KMS-11 (cell line): Measurements from ENCODE around the gene CMIP.

Experiments
- H2AFZ ChIP-seq: fragments of 200-600 bp; sonication (generic); 2 replicates; pipeline ENCODE4 v1.6.1; 2016; ENCODE audit warnings: antibody characterized with exemption, mixed run types, low read depth
- H3K27ac ChIP-seq: fragments of 200-600 bp; sonication (generic); 2 replicates; pipeline ENCODE4 v1.6.1; 2016; ENCODE audit warnings: mild to moderate bottlenecking, mixed run types
- H3K27me3 ChIP-seq: fragments of 200-600 bp; sonication (generic); 2 replicates; pipeline ENCODE4 v1.6.1; 2017; ENCODE audit warnings: mild to moderate bottlenecking, low read depth, mixed run types, moderate library complexity; ENCODE audit not compliant: insufficient read depth
- H3K36me3 ChIP-seq: fragments of 200-600 bp; sonication (generic); 2 replicates; pipeline ENCODE4 v1.6.1; 2017; ENCODE audit warnings: mild to moderate bottlenecking, mixed run types; ENCODE audit not compliant: insufficient read depth
- H3K4me1 ChIP-seq: fragments of 200-600 bp; sonication (generic); 2 replicates; pipeline ENCODE4 v1.6.1; 2016; ENCODE audit warnings: mild to moderate bottlenecking, low read depth, mixed run types; ENCODE audit not compliant: poor library complexity, severe bottlenecking
- H3K4me2 ChIP-seq: fragments of 200-600 bp; sonication (generic); 2 replicates; pipeline ENCODE4 v1.7.0; 2016; ENCODE audit warnings: mild to moderate bottlenecking, mixed run types
- H3K4me3 ChIP-seq: fragments of 200-600 bp; sonication (generic); IDR thresholded peaks from 2 replicates; pipeline ENCODE4 v1.6.1; 2017; ENCODE audit warnings: low read depth, low read length, mixed read lengths; ENCODE audit not compliant: insufficient read depth
- H3K79me2 ChIP-seq: fragments of 200-600 bp; sonication (generic); 2 replicates; pipeline ENCODE4 v1.6.1; 2016; ENCODE audit warnings: low read depth, mixed run types; ENCODE audit not compliant: insufficient read depth
- H3K9ac ChIP-seq: fragments of 200-600 bp; sonication (generic); 2 replicates; pipeline ENCODE4 v1.6.1; 2016; ENCODE audit warnings: mild to moderate bottlenecking, mixed run types
- H4K20me1 ChIP-seq: fragments of 200-600 bp; sonication (generic); 2 replicates; pipeline ENCODE4 v1.6.1; 2016; ENCODE audit warnings: mild to moderate bottlenecking, mixed run types; ENCODE audit not compliant: insufficient read depth
- CTCF ChIP-seq: fragments of 200-600 bp; sonication (generic); conservative IDR thresholded peaks from 2 replicates; pipeline ENCODE4 v1.6.1; 2017; ENCODE audit warnings: low read depth, mild to moderate bottlenecking, antibody characterized with exemption, low read length, moderate library complexity, mixed read lengths

The CMIP gene

GRCh38 chr16:81483970-81484595 lies 39.5 kb downstream of the CMIP start:
- H3K27ac ChIP-seq: no peak overlapping the region
- peaks cover 24% of the 10 kb centered on the region for H3K4me1 ChIP-seq
- TF ChIP-seq CTCF: no peak
- no peaks in the 10 kb centered on the region for H3K27me3 ChIP-seq
- no peak overlapping the region for H3K9ac ChIP-seq
- peaks cover 20% of the 10 kb centered on the region for H4K20me1 ChIP-seq
- H3K36me3 ChIP-seq: no peaks in the 10 kb centered on the region
- H3K79me2 ChIP-seq: peaks cover 97% of the 10 kb centered on the region
- no peak overlapping the region for H2AFZ ChIP-seq
- no peak overlapping the region for H3K4me3 ChIP-seq
- no peak overlapping the region for H3K4me2 ChIP-seq

GRCh38 chr16:81484908-81485624 lies 40.5 kb downstream of the CMIP start:
- no peaks in the 10 kb centered on the region for H3K36me3 ChIP-seq
- H3K9ac ChIP-seq: no peak overlapping the region
- H3K79me2 ChIP-seq: peaks cover 96% of the 10 kb centered on the region
- H2AFZ ChIP-seq: no peak overlapping the region
- no peak overlapping the region for H3K4me3 ChIP-seq
- peaks cover 20% of the 10 kb centered on the region for H3K4me1 ChIP-seq
- H3K27me3 ChIP-seq: no peaks in the 10 kb centered on the region
- H3K4me2 ChIP-seq: no peak overlapping the region
- no peak overlapping the region for H3K27ac ChIP-seq
- no peak for TF ChIP-seq CTCF
- peaks cover 24% of the 10 kb centered on the region for H4K20me1 ChIP-seq

DNA sequence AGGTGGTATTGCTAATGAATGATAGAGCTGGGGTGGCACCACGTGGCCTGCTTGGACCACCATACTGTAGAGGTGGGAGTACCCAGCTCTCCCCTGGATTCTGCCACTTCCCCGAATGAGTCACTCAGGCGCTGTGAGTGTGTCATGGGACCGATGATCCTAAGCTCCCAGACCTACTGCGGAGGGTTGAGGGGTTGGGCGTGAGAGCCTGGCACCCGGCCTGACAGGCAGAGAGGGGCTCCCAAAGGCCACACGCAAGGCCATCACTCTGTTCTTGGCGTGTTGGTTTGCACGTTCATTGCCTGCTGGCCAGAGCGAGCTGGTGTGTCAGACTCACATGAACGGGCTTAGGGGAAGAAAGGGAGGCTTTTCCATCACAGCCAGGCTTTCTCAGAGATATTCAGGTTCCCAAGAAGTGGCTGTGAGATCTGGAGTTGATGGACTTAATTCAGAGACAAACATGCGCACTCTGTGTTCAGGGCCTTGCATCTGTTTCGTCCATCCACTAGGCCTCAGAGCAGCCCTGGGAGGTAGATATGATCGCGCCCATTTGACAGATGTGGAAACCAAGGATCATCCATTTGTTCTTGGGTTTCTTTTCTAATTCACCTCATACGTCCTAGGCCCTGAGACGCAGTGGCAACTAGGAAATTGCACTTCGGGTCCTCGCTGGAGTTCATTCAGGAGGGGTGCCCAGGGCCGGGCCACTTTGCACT lies 41.4 kb downstream of the CMIP start:
- no peaks in the 10 kb centered on the region for H3K36me3 ChIP-seq
- H3K27me3 ChIP-seq: no peaks in the 10 kb centered on the region
- H3K4me1 ChIP-seq: peaks cover 20% of the 10 kb centered on the region
- H4K20me1 ChIP-seq: peaks cover 19% of the 10 kb centered on the region
- no peak overlapping the region for H2AFZ ChIP-seq
- H3K4me3 ChIP-seq: no peak overlapping the region
- no peak overlapping the region for H3K27ac ChIP-seq
- TF ChIP-seq CTCF: no peak
- H3K79me2 ChIP-seq: peaks cover 96% of the 10 kb centered on the region
- H3K4me2 ChIP-seq: no peak overlapping the region
- no peak overlapping the region for H3K9ac ChIP-seq

- TF ChIP-seq CTCF: no peak
- Histone ChIP-seq H2AFZ (no peak overlapping the region), H3K79me2 (peaks cover 96% of the 10 kb centered on the region), H3K4me3 (no peak overlapping the region), H3K4me1 (peaks cover 15% of the 10 kb centered on the region), H3K9ac (no peak overlapping the region), H3K27me3 (no peaks in the 10 kb centered on the region), H3K4me2 (no peak overlapping the region), H4K20me1 (peaks cover 19% of the 10 kb centered on the region), H3K36me3 (no peaks in the 10 kb centered on the region), H3K27ac (no peak overlapping the region)
These were observed 42.0 kb downstream of the CMIP start for GRCh38 chr16:81486540-81487061.
